Activated CD4-positive, alpha-beta T cell treated with anti-CD3 and anti-CD28 coated beads, Interleukin-2, amount 50 U/mL, for 48 hours (primary cell): ENCODE data around the gene SPTY2D1.
A peak's percentile ranks its signal among the peaks of the same experiment; 100 is the strongest.
"Not testable (repeated sequence)": the region's sequence is repeated elsewhere in the genome, so short reads cannot be mapped to it uniquely, and the experiment has no call there.

Experiments used
- DNase-seq, 2 experiments: peaks; one replicate each; pipeline ENCODE4 v3.0.0-alpha.2; 2020

Gene SPTY2D1

GRCh38 chr11:18617688-18618341 is 16.3 kb downstream of the SPTY2D1 start:
- peak; percentile 11 to 24 for DNase-seq

- no peak for DNase-seq
Measured at GRCh38 chr11:18615628-18616392, 18.3 kb downstream of the SPTY2D1 start.

GRCh38 chr11:18614667-18615066 is 19.5 kb downstream of the SPTY2D1 start:
- DNase-seq, result no peak

GRCh38 chr11:18612394-18612793 is 21.7 kb downstream of the SPTY2D1 start:
- no peak for DNase-seq

DNA sequence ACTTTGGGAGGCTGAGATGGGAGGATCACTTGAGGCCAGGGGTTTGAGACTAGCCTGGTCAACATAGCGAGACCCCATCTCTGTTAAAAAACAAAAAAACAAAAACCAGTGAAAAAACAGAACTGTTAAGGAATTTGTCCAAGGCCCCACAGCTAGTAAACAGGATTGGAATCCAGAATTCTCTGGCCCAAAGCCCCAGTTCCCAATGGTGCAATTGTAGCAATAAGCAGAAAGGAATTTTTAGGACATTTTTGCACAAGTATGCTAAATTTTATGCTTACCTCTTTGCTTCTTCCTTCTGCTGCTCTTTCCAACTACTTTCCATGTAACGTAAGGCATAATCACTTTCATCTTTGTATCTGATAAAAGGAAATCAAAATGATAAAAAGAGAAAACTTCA is 22.9 kb downstream of the SPTY2D1 start:
- DNase-seq, result no peak

DNA sequence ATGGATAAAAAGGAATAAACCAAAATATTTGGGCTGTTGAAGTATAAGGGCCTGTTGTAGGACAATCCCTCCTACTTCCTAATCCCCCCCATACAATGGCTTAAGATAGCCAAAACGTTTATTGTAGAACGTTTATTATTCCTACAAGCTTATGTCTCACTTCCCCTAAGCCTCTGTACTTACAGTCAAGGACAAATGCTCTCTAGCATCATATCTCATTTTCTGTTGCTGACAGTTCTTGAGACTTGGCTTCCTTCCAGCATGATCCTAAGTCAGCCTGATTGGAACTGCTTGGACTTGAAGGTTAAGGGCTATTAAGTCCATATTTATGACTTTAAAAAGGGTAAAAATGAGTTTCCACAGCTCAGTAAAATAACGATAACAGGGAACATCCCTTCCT is 25.8 kb downstream of the SPTY2D1 start:
- DNase-seq, result no peak

GRCh38 chr11:18600915-18601569 is 33.1 kb downstream of the SPTY2D1 start:
- DNase-seq, result no peak

DNA sequence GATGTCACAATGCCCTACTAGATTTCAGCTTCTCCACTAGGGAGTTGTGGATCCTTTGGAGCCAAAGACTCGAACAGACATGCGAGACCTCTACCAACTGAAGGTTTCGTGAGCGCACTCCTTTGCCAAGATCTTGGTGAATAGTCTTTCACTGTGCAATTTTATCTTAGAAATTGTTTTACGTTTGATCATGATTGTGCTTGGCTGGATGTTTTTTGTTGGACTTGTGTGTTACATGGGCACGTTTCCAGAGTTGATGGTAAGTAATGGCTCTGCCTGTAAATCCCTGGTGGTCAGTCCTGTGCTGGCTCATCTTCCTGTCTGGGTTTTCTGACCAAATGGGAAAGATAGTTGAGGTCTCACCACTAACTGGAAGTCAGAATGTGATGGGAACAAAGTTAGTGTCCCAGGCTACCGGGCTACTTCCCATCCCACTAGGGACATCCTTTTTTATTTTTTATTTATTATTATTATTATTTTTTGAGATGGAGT is 34.4 kb downstream of the SPTY2D1 start, which contains the start of gene MISFA:
Gene MISFA (plus strand): TSS at position 51 of the 492 bp plus-strand sequence. CDS start 140 bp downstream, at position 191.
- no peak for DNase-seq

- DNase-seq, result no peak
Measured at GRCh38 chr11:18594999-18595749, 39.0 kb downstream of the SPTY2D1 start.

- not testable (repeated sequence) for DNase-seq
Measured at GRCh38 chr11:18594088-18594487, 40.1 kb downstream of the SPTY2D1 start.

GRCh38 chr11:18590571-18590970 is 43.6 kb downstream of the SPTY2D1 start:
- no peak for DNase-seq

- peak; percentile 80 to 86 for DNase-seq
Measured at GRCh38 chr11:18588297-18589252, 45.6 kb downstream of the SPTY2D1 start, which contains the start of gene UEVLD. Gene UEVLD, minus strand, starts transcription at chr11:18588734. Its CDS starts 80 bp downstream, at chr11:18588654.

DNA sequence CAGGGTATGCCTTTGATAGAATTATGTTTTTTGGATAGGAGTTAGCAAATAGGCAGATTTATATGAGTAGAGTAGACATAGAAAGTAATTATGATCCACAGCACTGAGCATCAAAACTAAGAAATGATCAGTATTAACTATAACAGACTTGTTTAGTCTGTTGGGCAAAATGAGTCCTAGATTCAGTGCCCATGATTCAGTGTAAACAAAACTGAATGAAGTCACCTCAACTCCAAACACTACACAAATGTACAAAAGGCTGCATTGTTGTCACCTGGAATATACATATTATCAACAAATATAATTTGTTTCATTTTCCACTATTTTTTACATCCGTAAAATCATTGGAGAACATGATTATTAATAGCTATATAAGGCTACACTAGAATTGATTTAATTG is 52.3 kb downstream of the SPTY2D1 start:
- DNase-seq, result no peak

GRCh38 chr11:18580113-18580766 is 53.9 kb downstream of the SPTY2D1 start:
- DNase-seq, result no peak

DNA sequence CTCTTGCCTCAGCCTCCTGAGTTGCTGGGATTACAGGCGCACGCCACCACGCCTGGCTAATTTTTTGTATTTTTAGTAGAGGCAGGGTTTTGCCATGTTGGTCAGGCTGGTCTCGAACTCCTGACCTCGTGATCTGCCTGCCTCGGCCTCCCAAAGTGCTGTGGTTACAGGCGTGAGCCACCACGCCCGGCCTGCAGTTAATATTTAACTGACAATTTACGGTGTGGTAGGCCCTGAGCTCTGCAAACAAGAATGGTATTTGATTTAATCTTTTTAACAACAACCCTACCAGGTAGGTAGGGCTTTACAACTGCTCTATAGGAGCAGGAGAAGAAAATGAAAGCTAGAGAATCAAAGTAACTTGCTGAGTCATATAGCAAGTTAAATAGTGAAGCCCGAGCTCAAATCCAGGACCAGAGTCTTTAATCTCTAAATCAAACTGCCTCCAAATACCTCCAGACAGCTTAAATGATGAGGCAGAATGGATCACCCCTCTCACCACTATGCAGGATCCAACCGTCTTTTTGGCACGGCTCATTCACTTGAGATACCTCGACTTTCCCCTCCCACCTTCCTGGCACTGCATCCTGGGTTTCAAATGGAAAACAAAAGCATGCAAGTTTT is 55.1 kb downstream of the SPTY2D1 start:
- DNase-seq, result peak in 1 of 2 experiments; percentile 6

- no peak for DNase-seq
Measured at GRCh38 chr11:18575361-18575760, 58.8 kb downstream of the SPTY2D1 start.

DNA sequence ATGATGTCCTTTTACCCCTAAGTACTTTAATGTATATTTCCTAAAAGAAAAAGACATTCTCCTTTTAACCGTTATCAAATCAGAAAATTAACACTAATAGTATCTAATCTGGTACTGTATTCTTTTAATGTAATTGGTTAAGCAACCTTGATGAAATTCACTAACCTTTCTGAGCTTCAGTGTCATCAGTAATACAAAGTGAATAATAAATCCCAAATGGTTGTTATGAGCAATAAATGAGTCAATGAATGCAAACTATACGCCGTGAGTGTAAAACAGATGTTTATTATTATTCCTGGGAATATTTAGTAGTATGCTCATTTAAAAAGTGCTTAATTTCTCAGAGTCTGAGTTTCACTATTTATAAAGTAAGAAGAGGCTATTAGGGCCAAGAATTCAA is 67.1 kb downstream of the SPTY2D1 start:
- DNase-seq, result no peak

GRCh38 chr11:18566406-18566805 is 67.7 kb downstream of the SPTY2D1 start:
- no peak for DNase-seq

GRCh38 chr11:18564149-18564548 is 70.0 kb downstream of the SPTY2D1 start:
- no peak for DNase-seq

GRCh38 chr11:18563090-18563730 is 70.9 kb downstream of the SPTY2D1 start:
- no peak for DNase-seq
